ENCODE results near the gene CLNK.

The CLNK gene

GRCh38 chr4:10612476-10612875 lies 72.1 kb downstream of the CLNK start:
- Histone ChIP-seq H3K27ac (no peak overlapping the region), H3K9me3 (replicated peaks in 1 of 11) (no peaks in the 10 kb centered on the region), H3K4me3 (no peak overlapping the region), H3K4me2 (no peak overlapping the region), H3K27me3 (no peaks in the 10 kb centered on the region), H3K9ac (no peak overlapping the region), H3K36me3 (no peaks in the 10 kb centered on the region), H3K4me1 (peaks cover 0 to 4% (median 0%) of the 10 kb centered on the region in 10 experiments; a peak in 2 of 20 replicates), H4K20me1 (no peaks in the 10 kb centered on the region)
- TF ChIP-seq Cebpa-rat (IDR thresholded peaks at IDR 0.05): no peak

- H3K9me3 ChIP-seq (replicated peaks in 1 of 11): no peaks in the 10 kb centered on the region
- H3K27me3 ChIP-seq: no peaks in the 10 kb centered on the region
- H3K36me3 ChIP-seq: no peaks in the 10 kb centered on the region
- no peaks in the 10 kb centered on the region for H4K20me1 ChIP-seq
- H3K27ac ChIP-seq: no peak overlapping the region
- H3K4me3 ChIP-seq: no peak overlapping the region
- peaks cover 0 to 4% (median 0%) of the 10 kb centered on the region in 10 experiments; a peak in 2 of 20 replicates for H3K4me1 ChIP-seq
- no peak overlapping the region for H3K9ac ChIP-seq
- no peak overlapping the region for H3K4me2 ChIP-seq
- no peak for TF ChIP-seq Cebpa-rat (IDR thresholded peaks at IDR 0.05)
Measured at GRCh38 chr4:10611673-10612072, 72.9 kb downstream of the CLNK start.

GRCh38 chr4:10608501-10609219 lies 75.9 kb downstream of the CLNK start:
- Histone ChIP-seq H3K27me3 (no peaks in the 10 kb centered on the region), H3K9me3 (replicated peaks in 1 of 11) (no peaks in the 10 kb centered on the region), H3K4me1 (peaks cover 0 to 4% (median 0%) of the 10 kb centered on the region in 10 experiments; a peak in 2 of 20 replicates), H3K9ac (no peak overlapping the region), H4K20me1 (no peaks in the 10 kb centered on the region), H3K27ac (no peak overlapping the region), H3K4me3 (no peak overlapping the region), H3K36me3 (no peaks in the 10 kb centered on the region), H3K4me2 (no peak overlapping the region)
- TF ChIP-seq Cebpa-rat (IDR thresholded peaks at IDR 0.05): no peak

GRCh38 chr4:10607206-10607605 lies 77.4 kb downstream of the CLNK start:
- no peak overlapping the region for H3K27ac ChIP-seq
- no peaks in the 10 kb centered on the region for H3K36me3 ChIP-seq
- H3K9ac ChIP-seq: no peak overlapping the region
- H3K4me2 ChIP-seq: no peak overlapping the region
- H3K4me1 ChIP-seq: peaks cover 0 to 4% (median 0%) of the 10 kb centered on the region in 10 experiments; a peak in 2 of 20 replicates
- TF ChIP-seq Cebpa-rat (IDR thresholded peaks at IDR 0.05): no peak
- no peak overlapping the region for H3K4me3 ChIP-seq
- no peaks in the 10 kb centered on the region for H3K27me3 ChIP-seq
- H4K20me1 ChIP-seq: no peaks in the 10 kb centered on the region
- no peaks in the 10 kb centered on the region for H3K9me3 ChIP-seq (replicated peaks in 1 of 11)

GRCh38 chr4:10606483-10607155 lies 77.9 kb downstream of the CLNK start:
- TF ChIP-seq Cebpa-rat (IDR thresholded peaks at IDR 0.05): no peak
- no peaks in the 10 kb centered on the region for H3K27me3 ChIP-seq
- no peak overlapping the region for H3K27ac ChIP-seq
- no peaks in the 10 kb centered on the region for H3K9me3 ChIP-seq (replicated peaks in 1 of 11)
- no peak overlapping the region for H3K4me3 ChIP-seq
- H4K20me1 ChIP-seq: no peaks in the 10 kb centered on the region
- no peaks in the 10 kb centered on the region for H3K36me3 ChIP-seq
- H3K4me1 ChIP-seq: peaks cover 0 to 4% (median 0%) of the 10 kb centered on the region in 10 experiments; a peak in 2 of 20 replicates
- no peak overlapping the region for H3K4me2 ChIP-seq
- no peak overlapping the region for H3K9ac ChIP-seq

GRCh38 chr4:10605746-10606482 lies 78.7 kb downstream of the CLNK start:
- H4K20me1 ChIP-seq: no peaks in the 10 kb centered on the region
- no peak overlapping the region for H3K4me3 ChIP-seq
- H3K36me3 ChIP-seq: no peaks in the 10 kb centered on the region
- TF ChIP-seq Cebpa-rat (IDR thresholded peaks at IDR 0.05): no peak
- H3K9ac ChIP-seq: no peak overlapping the region
- no peaks in the 10 kb centered on the region for H3K27me3 ChIP-seq
- H3K27ac ChIP-seq: no peak overlapping the region
- H3K4me2 ChIP-seq: no peak overlapping the region
- peaks cover 0 to 4% (median 0%) of the 10 kb centered on the region in 10 experiments; a peak in 2 of 20 replicates for H3K4me1 ChIP-seq
- no peaks in the 10 kb centered on the region for H3K9me3 ChIP-seq (replicated peaks in 1 of 11)

GRCh38 chr4:10605031-10605430 lies 79.5 kb downstream of the CLNK start:
- Histone ChIP-seq H3K27me3 (no peaks in the 10 kb centered on the region), H3K27ac (no peak overlapping the region), H3K36me3 (no peaks in the 10 kb centered on the region), H3K9me3 (replicated peaks in 1 of 11) (no peaks in the 10 kb centered on the region), H3K9ac (no peak overlapping the region), H3K4me1 (peaks cover 0 to 4% (median 0%) of the 10 kb centered on the region in 10 experiments; a peak in 2 of 20 replicates), H3K4me2 (no peak overlapping the region), H3K4me3 (no peak overlapping the region), H4K20me1 (no peaks in the 10 kb centered on the region)
- TF ChIP-seq Cebpa-rat (IDR thresholded peaks at IDR 0.05): no peak

GRCh38 chr4:10599574-10599973 lies 85.0 kb downstream of the CLNK start:
- Histone ChIP-seq H4K20me1 (no peaks in the 10 kb centered on the region), H3K27ac (no peak overlapping the region), H3K36me3 (no peaks in the 10 kb centered on the region), H3K4me3 (no peak overlapping the region), H3K4me1 (no peaks in the 10 kb centered on the region), H3K9ac (no peak overlapping the region), H3K27me3 (no peaks in the 10 kb centered on the region), H3K9me3 (replicated peaks in 1 of 11) (no peaks in the 10 kb centered on the region), H3K4me2 (no peak overlapping the region)
- no peak for TF ChIP-seq Cebpa-rat (IDR thresholded peaks at IDR 0.05)

GRCh38 chr4:10598829-10599228 lies 85.7 kb downstream of the CLNK start:
- no peaks in the 10 kb centered on the region for H4K20me1 ChIP-seq
- no peak overlapping the region for H3K4me2 ChIP-seq
- H3K27ac ChIP-seq: no peak overlapping the region
- H3K4me1 ChIP-seq: no peaks in the 10 kb centered on the region
- no peaks in the 10 kb centered on the region for H3K27me3 ChIP-seq
- H3K9me3 ChIP-seq (replicated peaks in 1 of 11): no peaks in the 10 kb centered on the region
- no peak overlapping the region for H3K9ac ChIP-seq
- no peaks in the 10 kb centered on the region for H3K36me3 ChIP-seq
- H3K4me3 ChIP-seq: no peak overlapping the region
- no peak for TF ChIP-seq Cebpa-rat (IDR thresholded peaks at IDR 0.05)

Data from BLaER1 treated with 17β-estradiol and CSF1 and Interleukin-3, amounts not matched to agents 10 nM and 100 nM (cell line).